SK-MEL-5 (cell line): ENCODE measurements around the gene TBCC. TPM values are rescaled to one million over a fixed set of nuclear protein-coding genes. Genes with fewer than 3 reads are reported as not detected.

Source experiments
- DNase-seq: peaks from one replicate; pipeline ENCODE4 v3.0.0-alpha.2; 2016; ENCODE audit warnings: low read depth, low spot score
- in situ Hi-C: cut with HindIII; loops from 2 replicates; pipeline ENCODE4 v1.10.0; 2016; ENCODE audit warnings: low sequenced_read_pairs, high pct_unique_total_duplicates, low pct_unique_long_range_greater_than_20kb
- polyA plus RNA-seq, 2 experiments: library from polyadenylated mRNA; depleted of rRNA; stranded (reverse); fragments of >200 nt; gene quantifications; 2 replicates each; pipeline ENCODE4 v1.2.3, GENCODE V29; 2015
- total RNA-seq: library from RNA; depleted of rRNA; stranded (reverse); fragments of >200 nt; shearing (Covaris generic); gene quantifications from 2 replicates; pipeline ENCODE4 v1.2.3, GENCODE V29; 2014; rRNA removed

TBCC gene, protein sequence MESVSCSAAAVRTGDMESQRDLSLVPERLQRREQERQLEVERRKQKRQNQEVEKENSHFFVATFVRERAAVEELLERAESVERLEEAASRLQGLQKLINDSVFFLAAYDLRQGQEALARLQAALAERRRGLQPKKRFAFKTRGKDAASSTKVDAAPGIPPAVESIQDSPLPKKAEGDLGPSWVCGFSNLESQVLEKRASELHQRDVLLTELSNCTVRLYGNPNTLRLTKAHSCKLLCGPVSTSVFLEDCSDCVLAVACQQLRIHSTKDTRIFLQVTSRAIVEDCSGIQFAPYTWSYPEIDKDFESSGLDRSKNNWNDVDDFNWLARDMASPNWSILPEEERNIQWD
- total RNA-seq = 35.2 and 37.9 TPM in 2 replicates
- polyA plus RNA-seq (2015; cell fraction: cytosol; rRNA removed) = 24.2 and 29.9 TPM in 2 replicates
- polyA plus RNA-seq (2015; cell fraction: nucleus; rRNA removed) = 17.9 and 28.5 TPM in 2 replicates

GRCh38 chr6:42745640-42746462, at the start of gene TBCC:
TBCC (minus strand) TSS chr6:42746103; CDS start chr6:42746073, 30 bp downstream.
- in situ Hi-C loops = no loop called here
- DNase-seq = peak; percentile 98

- in situ Hi-C loops = no loop called here
- no peak for DNase-seq
These were observed 49.7 kb upstream of the TBCC start for GRCh38 chr6:42795651-42796050.

GRCh38 chr6:42791706-42792320, 45.9 kb upstream of the TBCC start:
- in situ Hi-C loops = no loop called here

DNA sequence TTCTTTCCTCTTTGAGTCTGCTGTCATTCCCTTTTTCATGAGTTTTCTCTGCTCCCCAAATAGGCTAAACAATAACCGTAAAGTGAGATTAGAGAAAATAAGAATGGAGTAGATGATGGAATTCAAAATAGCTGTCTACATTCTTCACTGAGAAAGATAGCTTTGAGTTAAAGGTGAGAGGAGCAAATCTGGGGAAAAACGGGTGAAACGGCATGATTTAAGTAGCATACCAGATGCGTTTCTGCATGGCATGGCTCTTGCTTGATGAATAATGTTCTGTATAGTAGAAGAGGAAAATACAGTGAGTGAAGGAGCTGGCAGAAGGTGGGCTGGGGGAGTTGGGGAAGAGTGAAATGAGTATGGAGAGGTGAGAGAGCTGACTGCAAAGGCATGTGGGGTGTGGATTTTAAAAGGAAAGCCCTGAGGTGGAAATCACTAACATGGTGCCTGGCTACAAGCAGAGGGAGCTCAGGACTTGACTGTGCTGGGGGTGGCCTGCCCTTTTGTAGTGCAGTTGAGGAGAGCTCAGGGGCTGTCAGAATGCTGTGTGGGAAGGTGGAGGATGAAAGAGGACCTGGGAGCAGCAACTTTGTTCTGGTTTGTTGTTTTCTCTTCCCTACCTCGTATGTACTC, 44.8 kb upstream of the TBCC start:
- in situ Hi-C loops = no loop called here
- no peak for DNase-seq

More at GRCh38 chr6:42791706-42792320, 45.9 kb upstream of the TBCC start:
- no peak for DNase-seq

GRCh38 chr6:42788671-42789070, 42.8 kb upstream of the TBCC start:
- no peak for DNase-seq
- in situ Hi-C loops = no loop called here

DNA sequence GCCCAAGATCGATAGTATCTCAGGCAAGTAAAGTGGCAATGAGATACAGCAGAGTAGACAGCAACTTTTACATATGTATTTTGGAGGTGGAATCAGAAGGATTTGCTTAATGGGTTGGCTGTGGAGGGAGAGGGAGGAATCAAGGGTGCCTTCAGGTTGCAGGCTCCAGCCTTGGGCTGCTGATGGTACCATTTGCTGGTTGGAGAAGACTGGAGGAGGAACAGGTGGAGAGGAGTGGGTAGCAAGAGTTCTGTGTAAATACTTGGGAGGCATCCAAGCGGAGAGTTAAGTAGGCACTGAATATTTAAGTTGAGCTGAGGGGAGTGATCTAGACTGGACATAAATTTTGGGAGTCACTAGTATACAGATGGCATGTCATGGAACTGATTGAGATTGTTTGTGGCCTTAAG, 41.2 kb upstream of the TBCC start:
- in situ Hi-C loops = no loop called here
- no peak for DNase-seq

DNA sequence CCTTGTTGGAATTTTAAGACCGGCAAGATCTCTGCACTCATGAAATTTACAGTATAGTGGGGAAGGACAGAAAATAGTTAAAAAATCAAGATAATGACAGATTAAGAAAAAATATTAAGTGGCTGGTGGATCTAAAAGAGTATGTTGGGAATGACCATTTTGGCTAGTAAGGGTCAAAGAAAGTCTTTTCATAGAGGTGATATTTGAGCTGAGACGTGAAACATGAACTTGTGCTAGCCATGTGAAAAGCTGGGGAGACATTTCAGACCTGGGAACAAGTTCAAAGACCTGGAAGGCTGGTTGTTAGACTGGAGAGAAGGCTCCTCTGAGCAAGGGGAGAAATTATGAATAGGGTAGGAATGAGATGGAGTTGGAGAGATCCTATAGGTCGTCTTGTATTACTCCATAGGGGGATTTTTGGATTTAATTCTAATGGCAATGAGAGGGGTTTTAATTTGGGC, 40.7 kb upstream of the TBCC start:
- in situ Hi-C loops = no loop called here
- no peak for DNase-seq

DNA sequence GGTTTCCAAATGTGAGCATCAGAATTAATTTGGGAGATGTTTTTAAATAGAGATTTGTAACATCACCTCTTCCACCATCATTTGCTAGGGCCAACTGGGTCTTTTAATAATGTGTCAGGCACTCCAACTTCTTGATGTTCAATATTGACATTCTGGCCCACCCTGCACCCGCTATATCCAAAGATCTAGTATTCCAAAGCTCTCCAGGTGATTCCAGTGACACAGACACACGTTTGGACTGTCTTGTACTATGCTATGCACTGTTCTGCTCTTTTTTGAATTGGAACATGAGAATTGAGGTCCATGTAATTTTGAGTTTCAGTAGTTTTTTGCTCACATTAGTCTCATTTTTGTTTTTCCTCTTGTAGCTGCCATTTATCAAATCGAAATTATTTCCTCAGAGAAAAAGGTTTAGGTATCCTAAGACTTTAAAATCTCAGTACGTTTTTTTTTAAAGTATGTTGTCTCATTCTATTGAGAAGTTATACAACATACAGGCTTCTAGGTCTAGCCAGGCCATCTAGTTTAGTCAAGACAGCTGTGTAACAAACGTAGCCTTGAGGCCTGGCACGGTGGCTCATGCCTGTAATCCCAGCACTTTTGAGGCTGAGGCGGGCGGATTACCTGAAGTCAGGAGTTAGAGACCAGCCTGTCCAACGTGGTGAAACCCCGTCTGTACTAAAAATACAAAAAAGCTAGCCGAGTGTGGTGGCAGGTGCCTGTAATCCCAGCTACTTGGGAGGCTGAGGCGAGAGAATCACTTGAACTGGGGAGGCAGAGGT, 39.0 kb upstream of the TBCC start:
- no peak for DNase-seq
- in situ Hi-C loops = no loop called here

GRCh38 chr6:42783876-42784642, 38.2 kb upstream of the TBCC start:
- DNase-seq = peak; percentile 6
- in situ Hi-C loops = no loop called here

DNA sequence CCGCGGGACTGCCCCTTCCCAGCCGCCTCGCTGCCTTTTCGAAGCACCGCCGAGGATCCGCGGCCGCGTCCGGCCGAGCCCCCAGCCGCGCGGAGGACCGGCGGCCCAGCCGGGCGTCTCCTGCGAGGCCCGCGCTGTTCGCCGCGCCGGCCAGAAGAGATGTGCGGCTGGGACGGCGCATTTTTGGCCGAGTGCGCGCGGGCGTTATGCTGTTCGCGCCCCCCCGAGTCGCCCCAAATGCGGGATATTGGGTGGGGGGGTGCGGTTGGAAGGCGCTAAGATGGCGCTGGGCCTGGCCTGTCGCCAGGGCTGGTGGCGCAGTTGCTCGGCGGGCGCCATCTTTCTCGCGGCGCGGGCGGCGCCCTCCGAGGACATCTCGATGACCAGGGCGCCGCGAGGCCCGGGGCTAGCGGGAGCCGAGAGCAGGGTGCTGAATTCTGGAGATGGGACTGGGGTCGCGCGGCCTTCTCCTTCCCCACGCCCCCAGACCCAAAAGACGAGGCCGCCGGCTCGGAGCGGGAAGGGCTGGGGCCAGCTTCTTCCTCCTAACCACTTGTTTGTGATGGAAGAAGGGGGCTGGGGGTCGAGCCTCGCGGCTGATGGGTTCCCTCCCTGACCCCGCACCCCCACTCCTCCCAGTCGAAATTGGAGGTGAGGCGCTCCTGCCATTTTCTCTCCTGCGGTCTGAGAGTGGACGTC, 37.4 kb upstream of the TBCC start:
- in situ Hi-C loops = no loop called here
- DNase-seq = peak; percentile 58

DNA sequence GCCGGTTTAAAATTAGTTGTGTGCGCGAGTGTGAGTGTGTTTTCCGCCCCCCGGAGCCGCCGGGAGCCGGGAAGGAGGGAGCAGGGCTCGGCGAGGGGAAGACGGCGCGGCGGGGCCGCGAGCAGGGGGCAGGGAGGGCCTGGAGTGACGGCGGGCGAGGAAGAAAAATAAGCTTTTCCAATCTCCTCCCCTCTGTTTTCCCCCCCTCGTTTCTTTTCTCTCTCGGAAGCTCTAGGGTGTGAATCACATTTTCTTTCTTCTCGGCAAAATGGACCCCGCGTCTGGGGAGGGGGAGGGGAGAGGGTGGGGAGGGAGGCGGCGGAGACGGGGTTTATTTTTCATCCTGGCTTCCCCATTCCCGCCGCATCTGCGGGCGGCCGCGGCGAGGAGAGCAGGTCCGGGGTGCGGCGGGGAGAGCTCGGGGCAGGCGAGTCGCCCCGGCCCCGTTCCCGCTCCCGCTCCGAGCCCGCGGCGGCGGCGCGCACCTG, 36.8 kb upstream of the TBCC start:
- in situ Hi-C loops = no loop called here
- peak; percentile 72 for DNase-seq

- in situ Hi-C loops = no loop called here
- DNase-seq = peak; percentile 71
These were observed 36.1 kb upstream of the TBCC start, which contains the start of gene BICRAL for GRCh38 chr6:42781796-42782688. BICRAL (plus strand) TSS chr6:42782052; CDS start chr6:42822023, 39,971 bp downstream.

DNA sequence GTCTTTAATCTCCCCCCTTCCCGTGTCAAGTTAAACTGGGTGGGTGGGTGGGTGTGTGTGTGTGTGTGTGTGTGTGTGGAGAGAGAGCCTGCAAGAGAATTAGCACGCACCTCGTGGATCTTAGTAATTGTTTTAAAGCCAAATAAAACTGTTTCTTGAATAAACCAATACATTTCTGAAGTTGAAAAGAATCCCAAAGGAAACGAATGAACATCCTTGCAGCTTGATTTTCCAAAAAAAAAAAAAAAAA, 35.6 kb upstream of the TBCC start:
- in situ Hi-C loops = no loop called here
- DNase-seq = peak; percentile 4

DNA sequence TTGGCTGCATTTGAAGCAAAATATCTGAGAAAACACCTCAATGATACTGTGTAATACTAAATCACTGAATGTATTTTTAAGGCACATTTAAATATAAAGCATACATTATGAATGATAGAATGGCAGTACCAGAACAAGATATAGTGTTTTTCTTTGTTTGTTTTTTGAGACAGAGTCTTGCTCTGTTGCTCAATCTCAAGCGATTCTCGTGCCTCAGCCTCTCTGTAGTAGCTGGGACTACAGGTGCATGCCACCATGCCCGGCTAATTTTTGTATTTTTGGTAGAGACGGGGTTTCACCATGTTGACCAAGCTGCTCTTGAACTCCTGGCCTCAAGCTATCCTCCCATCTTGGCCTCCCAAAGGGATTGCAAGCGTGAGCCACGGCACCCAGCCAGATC, 33.6 kb upstream of the TBCC start:
- in situ Hi-C loops = no loop called here
- DNase-seq = no peak

DNA sequence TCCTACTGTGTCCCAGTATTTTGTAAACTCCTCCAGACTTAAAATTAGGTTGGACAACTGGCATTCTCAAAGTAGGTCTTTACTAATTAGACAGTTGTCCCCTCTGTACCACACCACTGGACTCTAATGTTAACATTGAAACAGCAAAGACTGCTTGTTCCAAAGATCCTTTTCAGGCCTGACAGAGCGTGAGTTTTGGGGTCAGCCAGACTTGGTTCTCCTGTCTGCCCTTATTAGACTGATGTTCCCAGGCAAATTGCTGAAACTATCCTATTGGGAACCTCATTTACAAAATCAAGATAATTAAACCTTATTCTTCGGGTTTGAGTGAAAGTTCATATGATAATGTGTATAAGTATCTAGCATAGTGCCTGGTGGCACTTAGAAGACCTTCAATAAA, 32.2 kb upstream of the TBCC start:
- in situ Hi-C loops = no loop called here
- no peak for DNase-seq
